H1 (cell line): ENCODE results near the gene TP53TG3F.
"Not testable (repeated sequence)": the region's sequence is repeated elsewhere in the genome, so short reads cannot be mapped to it uniquely, and the experiment has no call there.

Experiments used
- CREB1 ChIP-seq: IDR thresholded peaks from 2 replicates; pipeline ENCODE4 v1.6.1; 2012; ENCODE audit warnings: inconsistent platforms
- CTCF ChIP-seq, 3 experiments: IDR thresholded peaks; 1 replicate in 2 of 3; 2 replicates in 1 of 3; pipeline versions ENCODE4 v1.5.1 to v1.6.1; 2011; ENCODE audit warnings: low read length in 3 of 3, mild to moderate bottlenecking in 3 of 3, inconsistent platforms in 2 of 3, low read depth in 1 of 3, moderate library complexity in 1 of 3; ENCODE audit not compliant: insufficient read depth in 1 of 3; ENCODE audit errors: control extremely low read depth in 1 of 3
- EGR1 ChIP-seq: IDR thresholded peaks from 2 replicates; pipeline ENCODE4 v1.6.1; 2011; ENCODE audit warnings: low read depth, low read length, borderline replicate concordance
- EP300 ChIP-seq, 2 experiments: IDR thresholded peaks; 1 replicate in 1 of 2; 2 replicates in 1 of 2; pipeline ENCODE4 v1.6.1; 2011 to 2012; ENCODE audit warnings: low read depth in 2 of 2, low read length in 2 of 2, mild to moderate bottlenecking in 2 of 2, borderline replicate concordance in 1 of 2, inconsistent platforms in 1 of 2, moderate library complexity in 1 of 2
- EZH2 ChIP-seq: fragments of 200-600 bp; sonication (generic); IDR thresholded peaks from 2 replicates; pipeline ENCODE4 v1.7.1; 2012; ENCODE audit warnings: low read depth, mild to moderate bottlenecking, moderate library complexity, low read length, inconsistent platforms; ENCODE audit not compliant: severe bottlenecking
- MAFK ChIP-seq: IDR thresholded peaks from 2 replicates; pipeline ENCODE4 v1.6.1; 2012; ENCODE audit warnings: low read depth, mild to moderate bottlenecking, improper control_type of control experiment, low read length
- POLR2A ChIP-seq, 2 experiments: IDR thresholded peaks; 1 replicate in 1 of 2; 2 replicates in 1 of 2; pipeline ENCODE4 v1.6.1; 2011; ENCODE audit warnings: low read depth in 2 of 2, low read length in 2 of 2, mild to moderate bottlenecking in 2 of 2; ENCODE audit errors: control extremely low read depth in 1 of 2
- POLR2AphosphoS5 ChIP-seq: IDR thresholded peaks from 2 replicates; pipeline ENCODE4 v1.6.1; 2011; ENCODE audit warnings: low read depth, low read length
- SP1 ChIP-seq: IDR thresholded peaks from 2 replicates; pipeline ENCODE4 v1.6.1; 2011; ENCODE audit warnings: low read depth, low read length
- SRF ChIP-seq: IDR thresholded peaks from 2 replicates; pipeline ENCODE4 v1.6.1; 2011; ENCODE audit warnings: mild to moderate bottlenecking, low read depth, low read length, moderate library complexity
- YY1 ChIP-seq: IDR thresholded peaks from 2 replicates; pipeline ENCODE4 v1.6.1; 2011; ENCODE audit warnings: low read depth, mild to moderate bottlenecking, low read length

GRCh38 chr16:33509906-33510305, 50.5 kb downstream of the TP53TG3F start:
- TF ChIP-seq POLR2AphosphoS5; CTCF (IDR thresholded peaks at IDR 0.05; ENCODE audit: control extremely low read depth in 1 of 3, insufficient read depth in 1 of 3, low read depth in 1 of 3, low read length in 3 of 3); POLR2A (IDR thresholded peaks at IDR 0.05; ENCODE audit: control extremely low read depth in 1 of 2, low read depth in 2 of 2, low read length in 2 of 2); SRF; YY1; MAFK; EZH2; EGR1; SP1; CREB1; EP300 (IDR thresholded peaks at IDR 0.05; ENCODE audit: borderline replicate concordance in 1 of 2, low read depth in 2 of 2, low read length in 2 of 2): not testable (repeated sequence)
